Measurements from ENCODE around the gene CNTNAP4. TPM values are rescaled to one million over a fixed set of nuclear protein-coding genes. Genes with fewer than 3 reads are reported as not detected.

CNTNAP4 gene
- total and polyA plus RNA-seq, 10 of the 15 experiments (the other 5 are each of a cell fraction or from before 2014, with no cell fraction given): 0.45 to 1.9 (median 0.90) TPM

DNA sequence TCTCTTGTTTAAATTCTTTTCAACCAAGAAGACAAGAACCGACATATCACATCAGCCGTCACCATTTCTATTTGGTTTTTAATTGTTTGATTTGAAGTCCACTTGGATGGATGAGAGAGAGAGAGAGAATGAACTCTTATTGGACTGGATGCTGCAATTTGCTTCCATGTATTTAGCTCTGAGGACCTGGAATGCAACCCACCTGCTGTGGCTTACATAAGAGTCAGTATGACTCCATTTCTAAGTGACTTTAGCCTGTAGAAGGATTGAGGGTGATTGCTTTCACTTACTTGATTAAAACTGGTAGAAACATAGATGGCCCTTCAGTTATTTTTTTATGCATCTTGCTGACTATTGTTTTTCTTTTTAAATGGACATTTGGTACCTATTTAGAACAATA lies 296.1 kb downstream of the CNTNAP4 start:
- H3K4me3 ChIP-seq: no peak overlapping the region
- ChIA-PET RAD21 (ENCODE audit: unreplicated experiment) (no interaction called here), CTCF (no interaction called here), SMC1A (ENCODE audit: uncharacterized antibody, unreplicated experiment) (no interaction called here), POLR2A (interaction anchor here (0.7 kb wide), 1 partner anchor 59 kb away, joined by 3 read pairs; no protein-coding TSS in a partner anchor)
- H3K27ac ChIP-seq (ENCODE audit: control insufficient read depth, insufficient read depth): no peak overlapping the region
- H3K9me3 ChIP-seq (replicated peaks; ENCODE audit: control insufficient read depth, insufficient read depth, low read length): no peaks in the 10 kb centered on the region
- H4K20me1 ChIP-seq (ENCODE audit: control insufficient read depth, insufficient read depth): no peaks in the 10 kb centered on the region
- no peaks in the 10 kb centered on the region for H3K79me2 ChIP-seq (ENCODE audit: control insufficient read depth, insufficient read depth, low read length)
- in situ Hi-C loops (cut with MboI) (no loop called here), intact Hi-C loops (cut with micrococcal nuclease; ENCODE audit: unreplicated experiment) (loop anchor here (5.0 kb wide), 1 partner anchor 79 kb away; no protein-coding TSS in a partner anchor)
- ATAC-seq: no peak
- BruUV-seq (replicated peaks): no TSS peak
- H3K9ac ChIP-seq (ENCODE audit: control insufficient read depth, insufficient read depth, low read length): no peak overlapping the region
- H3K36me3 ChIP-seq (ENCODE audit: control insufficient read depth in 2 of 2, insufficient read depth in 2 of 2, low read length in 1 of 2): no peaks in the 10 kb centered on the region
- no peaks in the 10 kb centered on the region for H3K27me3 ChIP-seq (replicated peaks in 1 of 2; ENCODE audit: control insufficient read depth in 2 of 2, insufficient read depth in 2 of 2, low read length in 1 of 2)
- no peak for FAIRE-seq
- TF ChIP-seq ZNF24 (IDR thresholded peaks at IDR 0.05): no peak
- TF ChIP-seq POLR2AphosphoS2 (IDR thresholded peaks at IDR 0.05; ENCODE audit: low read depth, low read length): no peak
- no peak for TF ChIP-seq NFIC (IDR thresholded peaks at IDR 0.05; ENCODE audit: low read depth, low read length)
- TF ChIP-seq NFXL1 (IDR thresholded peaks at IDR 0.05; ENCODE audit: borderline replicate concordance): no peak
- TF ChIP-seq, protein P1, sequence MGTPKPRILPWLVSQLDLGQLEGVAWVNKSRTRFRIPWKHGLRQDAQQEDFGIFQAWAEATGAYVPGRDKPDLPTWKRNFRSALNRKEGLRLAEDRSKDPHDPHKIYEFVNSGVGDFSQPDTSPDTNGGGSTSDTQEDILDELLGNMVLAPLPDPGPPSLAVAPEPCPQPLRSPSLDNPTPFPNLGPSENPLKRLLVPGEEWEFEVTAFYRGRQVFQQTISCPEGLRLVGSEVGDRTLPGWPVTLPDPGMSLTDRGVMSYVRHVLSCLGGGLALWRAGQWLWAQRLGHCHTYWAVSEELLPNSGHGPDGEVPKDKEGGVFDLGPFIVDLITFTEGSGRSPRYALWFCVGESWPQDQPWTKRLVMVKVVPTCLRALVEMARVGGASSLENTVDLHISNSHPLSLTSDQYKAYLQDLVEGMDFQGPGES (IDR thresholded peaks at IDR 0.05): no peak
- no peak for TF ChIP-seq HDAC2 (IDR thresholded peaks at IDR 0.05)
- no peak for TF ChIP-seq MTA2 (IDR thresholded peaks at IDR 0.05; ENCODE audit: low read depth)
- TF ChIP-seq CREM (IDR thresholded peaks at IDR 0.05; ENCODE audit: low read depth): no peak
- no peak for TF ChIP-seq ZNF274 (IDR thresholded peaks at IDR 0.05; ENCODE audit: insufficient read depth, insufficient read length)
- TF ChIP-seq CHD1 (IDR thresholded peaks at IDR 0.05; ENCODE audit: low read depth, low read length): no peak
- TF ChIP-seq, protein P2, sequence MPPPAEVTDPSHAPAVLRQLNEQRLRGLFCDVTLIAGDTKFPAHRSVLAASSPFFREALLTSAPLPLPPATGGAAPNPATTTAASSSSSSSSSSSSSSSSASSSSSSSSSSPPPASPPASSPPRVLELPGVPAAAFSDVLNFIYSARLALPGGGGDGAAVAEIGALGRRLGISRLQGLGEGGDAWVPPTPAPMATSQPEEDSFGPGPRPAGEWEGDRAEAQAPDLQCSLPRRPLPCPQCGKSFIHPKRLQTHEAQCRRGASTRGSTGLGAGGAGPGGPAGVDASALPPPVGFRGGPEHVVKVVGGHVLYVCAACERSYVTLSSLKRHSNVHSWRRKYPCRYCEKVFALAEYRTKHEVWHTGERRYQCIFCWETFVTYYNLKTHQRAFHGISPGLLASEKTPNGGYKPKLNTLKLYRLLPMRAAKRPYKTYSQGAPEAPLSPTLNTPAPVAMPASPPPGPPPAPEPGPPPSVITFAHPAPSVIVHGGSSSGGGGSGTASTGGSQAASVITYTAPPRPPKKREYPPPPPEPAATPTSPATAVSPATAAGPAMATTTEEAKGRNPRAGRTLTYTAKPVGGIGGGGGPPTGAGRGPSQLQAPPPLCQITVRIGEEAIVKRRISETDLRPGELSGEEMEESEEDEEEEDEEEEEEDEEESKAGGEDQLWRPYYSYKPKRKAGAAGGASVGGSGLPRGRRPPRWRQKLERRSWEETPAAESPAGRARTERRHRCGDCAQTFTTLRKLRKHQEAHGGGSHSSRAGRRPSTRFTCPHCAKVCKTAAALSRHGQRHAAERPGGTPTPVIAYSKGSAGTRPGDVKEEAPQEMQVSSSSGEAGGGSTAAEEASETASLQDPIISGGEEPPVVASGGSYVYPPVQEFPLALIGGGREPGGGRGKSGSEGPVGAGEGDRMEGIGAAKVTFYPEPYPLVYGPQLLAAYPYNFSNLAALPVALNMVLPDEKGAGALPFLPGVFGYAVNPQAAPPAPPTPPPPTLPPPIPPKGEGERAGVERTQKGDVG (CRISPR knock-in tag; IDR thresholded peaks at IDR 0.05): no peak
- TF ChIP-seq, protein P3, sequence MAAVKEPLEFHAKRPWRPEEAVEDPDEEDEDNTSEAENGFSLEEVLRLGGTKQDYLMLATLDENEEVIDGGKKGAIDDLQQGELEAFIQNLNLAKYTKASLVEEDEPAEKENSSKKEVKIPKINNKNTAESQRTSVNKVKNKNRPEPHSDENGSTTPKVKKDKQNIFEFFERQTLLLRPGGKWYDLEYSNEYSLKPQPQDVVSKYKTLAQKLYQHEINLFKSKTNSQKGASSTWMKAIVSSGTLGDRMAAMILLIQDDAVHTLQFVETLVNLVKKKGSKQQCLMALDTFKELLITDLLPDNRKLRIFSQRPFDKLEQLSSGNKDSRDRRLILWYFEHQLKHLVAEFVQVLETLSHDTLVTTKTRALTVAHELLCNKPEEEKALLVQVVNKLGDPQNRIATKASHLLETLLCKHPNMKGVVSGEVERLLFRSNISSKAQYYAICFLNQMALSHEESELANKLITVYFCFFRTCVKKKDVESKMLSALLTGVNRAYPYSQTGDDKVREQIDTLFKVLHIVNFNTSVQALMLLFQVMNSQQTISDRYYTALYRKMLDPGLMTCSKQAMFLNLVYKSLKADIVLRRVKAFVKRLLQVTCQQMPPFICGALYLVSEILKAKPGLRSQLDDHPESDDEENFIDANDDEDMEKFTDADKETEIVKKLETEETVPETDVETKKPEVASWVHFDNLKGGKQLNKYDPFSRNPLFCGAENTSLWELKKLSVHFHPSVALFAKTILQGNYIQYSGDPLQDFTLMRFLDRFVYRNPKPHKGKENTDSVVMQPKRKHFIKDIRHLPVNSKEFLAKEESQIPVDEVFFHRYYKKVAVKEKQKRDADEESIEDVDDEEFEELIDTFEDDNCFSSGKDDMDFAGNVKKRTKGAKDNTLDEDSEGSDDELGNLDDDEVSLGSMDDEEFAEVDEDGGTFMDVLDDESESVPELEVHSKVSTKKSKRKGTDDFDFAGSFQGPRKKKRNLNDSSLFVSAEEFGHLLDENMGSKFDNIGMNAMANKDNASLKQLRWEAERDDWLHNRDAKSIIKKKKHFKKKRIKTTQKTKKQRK (IDR thresholded peaks at IDR 0.05; ENCODE audit: low read depth, low read length): no peak
- TF ChIP-seq SP1 (IDR thresholded peaks at IDR 0.05; ENCODE audit: low read depth, low read length): no peak
- no peak for TF ChIP-seq SIX5 (IDR thresholded peaks at IDR 0.05; ENCODE audit: low read depth, low read length, severe bottlenecking)
- TF ChIP-seq CBX5 (IDR thresholded peaks at IDR 0.05; ENCODE audit: low read depth): no peak
- TF ChIP-seq TARDBP (IDR thresholded peaks at IDR 0.05; ENCODE audit: borderline replicate concordance): no peak
- WGBS (ENCODE audit: insufficient coverage, insufficient replicate concordance, low lambda C conversion rate, missing lambda C conversion rate): 44% methylated on average over 2 of the region's 2 CpGs
- no peak overlapping the region for H3K4me2 ChIP-seq (ENCODE audit: control insufficient read depth, insufficient read depth)
- H2AFZ ChIP-seq (ENCODE audit: control insufficient read depth, low read depth, low read length): no peak overlapping the region; the same call in 1 of the 2 replicates
- DNase-seq (ENCODE audit: low read depth, low spot score): no peak
- H3K4me1 ChIP-seq (ENCODE audit: control insufficient read depth, insufficient read depth, low read length): peaks cover 3% of the 10 kb centered on the region; the same call in 1 of the 2 replicates

All from GM12878 (cell line).